GM23248 (cell line): ENCODE data around the gene INPP5J.

ENCODE experiments used
- EZH2 ChIP-seq: fragments of 200-600 bp; sonication (generic); IDR thresholded peaks from 2 replicates; pipeline ENCODE4 v1.6.1; 2018; ENCODE audit warnings: antibody characterized with exemption, mild to moderate bottlenecking; ENCODE audit not compliant: insufficient read depth, poor library complexity, severe bottlenecking
- EZH2phosphoT487 ChIP-seq: fragments of 200-600 bp; sonication (generic); IDR thresholded peaks from 2 replicates; pipeline ENCODE4 v1.6.1; 2018; ENCODE audit warnings: antibody characterized with exemption, moderate library complexity, mild to moderate bottlenecking, low read depth; ENCODE audit not compliant: insufficient read depth

GRCh38 chr22:31099386-31099785, 23.4 kb upstream of the INPP5J start:
- no peak for TF ChIP-seq EZH2
- TF ChIP-seq EZH2phosphoT487 = no peak
